ENCODE data around the gene SPOPL.

GRCh38 chr2:138475277-138475776 is 26.2 kb upstream of the SPOPL start:
- TF ChIP-seq CTCF (IDR thresholded peaks at IDR 0.05; ENCODE audit: poor library complexity, severe bottlenecking) (no peak), REST (IDR thresholded peaks at IDR 0.05; ENCODE audit: borderline replicate concordance) (no peak), RAD21 (conservative IDR thresholded peaks at IDR 0.05) (no peak), SMC3 (conservative IDR thresholded peaks at IDR 0.05; ENCODE audit: poor library complexity) (no peak), EP300 (conservative IDR thresholded peaks at IDR 0.05; ENCODE audit: poor library complexity, severe bottlenecking) (no peak), TAF1 (IDR thresholded peaks at IDR 0.05; ENCODE audit: low read depth) (no peak), EZH2 (IDR thresholded peaks at IDR 0.05; ENCODE audit: borderline replicate concordance, insufficient read depth, low read length, poor library complexity, severe bottlenecking) (no peak), MXI1 (conservative IDR thresholded peaks at IDR 0.05; ENCODE audit: poor library complexity, severe bottlenecking) (no peak)
